ENCODE results near the gene ZEB1. TPM values are rescaled to one million over a fixed set of nuclear protein-coding genes. Genes with fewer than 3 reads are reported as not detected.

The ZEB1 gene
- total RNA-seq, 1 donor from 2014 or later, result 38.7 TPM

DNA sequence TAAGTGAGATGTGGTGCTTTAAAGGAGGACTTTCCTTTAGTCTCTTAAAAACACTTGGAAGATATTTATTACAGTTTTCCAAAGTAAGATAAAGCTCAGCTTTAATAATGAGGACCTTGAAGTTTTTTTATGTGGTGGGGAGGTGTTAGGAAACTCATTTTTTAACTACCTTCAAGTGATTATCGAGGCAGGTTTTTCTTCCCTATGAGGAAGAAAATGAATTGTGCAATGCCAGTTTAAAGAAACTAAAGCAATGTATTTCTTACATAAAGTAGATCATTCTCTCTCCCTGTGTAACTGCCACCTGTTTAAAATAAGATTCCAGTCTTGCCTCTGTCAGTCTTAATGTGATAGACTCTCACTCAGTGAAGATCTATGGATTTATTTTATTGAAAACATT, 27.9 kb downstream of the ZEB1 start:
- Mint-ChIP-seq H3K27me3 (ENCODE audit: low read depth) (no peaks in the 10 kb centered on the region), H3K4me1 (peaks cover 19% of the 10 kb centered on the region), H3K9me3 (no peaks in the 10 kb centered on the region), H3K27ac (ENCODE audit: unreplicated experiment) (no peak overlapping the region), H3K36me3 (ENCODE audit: low read depth) (no peaks in the 10 kb centered on the region), H3K4me3 (no peak overlapping the region)
- DNase-seq (ENCODE audit: low read depth, low spot score), result no peak
- TF ChIP-seq, protein P1, sequence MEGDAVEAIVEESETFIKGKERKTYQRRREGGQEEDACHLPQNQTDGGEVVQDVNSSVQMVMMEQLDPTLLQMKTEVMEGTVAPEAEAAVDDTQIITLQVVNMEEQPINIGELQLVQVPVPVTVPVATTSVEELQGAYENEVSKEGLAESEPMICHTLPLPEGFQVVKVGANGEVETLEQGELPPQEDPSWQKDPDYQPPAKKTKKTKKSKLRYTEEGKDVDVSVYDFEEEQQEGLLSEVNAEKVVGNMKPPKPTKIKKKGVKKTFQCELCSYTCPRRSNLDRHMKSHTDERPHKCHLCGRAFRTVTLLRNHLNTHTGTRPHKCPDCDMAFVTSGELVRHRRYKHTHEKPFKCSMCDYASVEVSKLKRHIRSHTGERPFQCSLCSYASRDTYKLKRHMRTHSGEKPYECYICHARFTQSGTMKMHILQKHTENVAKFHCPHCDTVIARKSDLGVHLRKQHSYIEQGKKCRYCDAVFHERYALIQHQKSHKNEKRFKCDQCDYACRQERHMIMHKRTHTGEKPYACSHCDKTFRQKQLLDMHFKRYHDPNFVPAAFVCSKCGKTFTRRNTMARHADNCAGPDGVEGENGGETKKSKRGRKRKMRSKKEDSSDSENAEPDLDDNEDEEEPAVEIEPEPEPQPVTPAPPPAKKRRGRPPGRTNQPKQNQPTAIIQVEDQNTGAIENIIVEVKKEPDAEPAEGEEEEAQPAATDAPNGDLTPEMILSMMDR (conservative IDR thresholded peaks at IDR 0.05), result no peak

GRCh38 chr10:31347705-31348104, 28.7 kb downstream of the ZEB1 start:
- Mint-ChIP-seq H3K27me3 (ENCODE audit: low read depth) (no peaks in the 10 kb centered on the region), H3K4me3 (no peak overlapping the region), H3K27ac (ENCODE audit: unreplicated experiment) (no peak overlapping the region), H3K36me3 (ENCODE audit: low read depth) (no peaks in the 10 kb centered on the region), H3K9me3 (no peaks in the 10 kb centered on the region), H3K4me1 (peaks cover 22% of the 10 kb centered on the region)
- DNase-seq (ENCODE audit: low read depth, low spot score), result no peak
- TF ChIP-seq, protein P1 (conservative IDR thresholded peaks at IDR 0.05), result no peak

GRCh38 chr10:31350891-31351290, 31.9 kb downstream of the ZEB1 start:
- no peaks in the 10 kb centered on the region for H3K9me3 Mint-ChIP-seq
- no peaks in the 10 kb centered on the region for H3K27me3 Mint-ChIP-seq (ENCODE audit: low read depth)
- TF ChIP-seq, protein P1 (conservative IDR thresholded peaks at IDR 0.05), result no peak
- H3K27ac Mint-ChIP-seq (ENCODE audit: unreplicated experiment), result peak overlapping the region; percentile 21
- no peaks in the 10 kb centered on the region for H3K36me3 Mint-ChIP-seq (ENCODE audit: low read depth)
- H3K4me3 Mint-ChIP-seq, result no peak overlapping the region
- no peak for DNase-seq (ENCODE audit: low read depth, low spot score)
- peaks cover 29% of the 10 kb centered on the region for H3K4me1 Mint-ChIP-seq

DNA sequence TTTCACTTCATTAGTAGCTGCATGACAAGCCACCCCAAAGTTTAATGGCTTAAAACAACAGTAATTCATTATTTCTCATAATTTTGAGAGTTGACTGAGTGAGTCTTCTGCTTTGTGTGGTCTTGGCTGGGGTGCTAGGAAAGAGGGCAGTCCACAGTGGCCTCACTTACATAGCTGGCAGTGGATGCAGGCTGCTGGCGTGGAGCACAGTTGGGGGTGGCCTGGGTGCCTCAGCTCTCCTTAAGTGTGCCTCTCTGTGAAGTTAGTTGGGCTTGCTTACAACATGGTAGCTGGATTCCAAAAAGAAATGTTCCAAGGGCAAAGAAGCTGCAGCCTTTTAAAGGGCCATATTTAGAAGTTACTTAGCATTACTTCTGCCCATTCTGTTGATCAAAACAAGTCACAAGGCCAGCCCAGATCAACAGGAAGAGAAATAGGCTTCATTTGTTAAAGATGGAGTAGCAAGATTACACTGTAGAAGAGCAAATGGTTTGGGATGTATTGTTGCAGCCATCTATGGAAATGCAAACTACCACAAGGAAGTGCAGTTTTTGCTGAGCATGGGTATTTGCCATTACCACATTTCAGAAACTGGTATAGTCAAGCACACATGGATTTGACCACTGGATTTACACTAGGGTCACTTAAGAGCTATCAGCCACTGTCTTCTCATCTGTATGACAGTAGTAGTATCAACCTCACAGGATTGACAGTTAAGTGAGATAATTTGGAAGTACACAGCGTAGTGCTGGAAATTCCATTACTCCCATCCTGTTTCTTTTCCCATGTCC, 33.6 kb downstream of the ZEB1 start:
- no peaks in the 10 kb centered on the region for H3K9me3 Mint-ChIP-seq
- H3K4me1 Mint-ChIP-seq, result peaks cover 25% of the 10 kb centered on the region
- no peaks in the 10 kb centered on the region for H3K27me3 Mint-ChIP-seq (ENCODE audit: low read depth)
- no peak for DNase-seq (ENCODE audit: low read depth, low spot score)
- no peak overlapping the region for H3K4me3 Mint-ChIP-seq
- no peaks in the 10 kb centered on the region for H3K36me3 Mint-ChIP-seq (ENCODE audit: low read depth)
- no peak overlapping the region for H3K27ac Mint-ChIP-seq (ENCODE audit: unreplicated experiment)
- TF ChIP-seq, protein P1 (conservative IDR thresholded peaks at IDR 0.05), result no peak

GRCh38 chr10:31353574-31353973, 34.6 kb downstream of the ZEB1 start:
- H3K27ac Mint-ChIP-seq (ENCODE audit: unreplicated experiment), result no peak overlapping the region
- H3K4me1 Mint-ChIP-seq, result peaks cover 25% of the 10 kb centered on the region
- H3K36me3 Mint-ChIP-seq (ENCODE audit: low read depth), result no peaks in the 10 kb centered on the region
- no peaks in the 10 kb centered on the region for H3K27me3 Mint-ChIP-seq (ENCODE audit: low read depth)
- no peak for DNase-seq (ENCODE audit: low read depth, low spot score)
- TF ChIP-seq, protein P1 (conservative IDR thresholded peaks at IDR 0.05), result peak; percentile 28
- no peak overlapping the region for H3K4me3 Mint-ChIP-seq
- no peaks in the 10 kb centered on the region for H3K9me3 Mint-ChIP-seq

All from neural crest cell (in vitro differentiated cells).